HG02943 (cell line): ENCODE data around the gene NTRK1.

Source experiments
- ATAC-seq: cut with Tn5 transposase; IDR thresholded peaks from one replicate; pipeline ENCODE4 v1.9.1; 2021; ENCODE audit warnings: mild to moderate bottlenecking, low read depth, moderate library complexity; ENCODE audit not compliant: unreplicated experiment

The NTRK1 gene

DNA sequence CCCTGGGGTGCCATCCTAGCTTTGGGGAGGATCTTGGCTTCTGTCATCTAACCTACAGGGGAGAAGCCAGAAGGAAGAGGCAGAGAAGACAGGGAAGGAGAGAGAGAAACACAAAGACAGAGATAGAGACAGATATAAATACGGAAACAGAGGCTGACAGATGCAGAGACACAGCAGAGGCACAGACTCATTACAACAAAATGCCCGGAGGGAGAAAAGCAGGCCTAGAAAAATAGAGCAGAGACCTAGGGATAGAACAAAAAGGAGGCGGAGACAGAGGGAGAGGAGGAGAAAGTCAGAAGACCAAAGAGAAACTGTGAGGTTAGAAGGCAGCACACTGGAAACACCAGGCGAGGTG lies 34.8 kb downstream of the NTRK1 start:
- no peak for ATAC-seq

GRCh38 chr1:156895927-156896326 lies 35.3 kb downstream of the NTRK1 start:
- no peak for ATAC-seq

DNA sequence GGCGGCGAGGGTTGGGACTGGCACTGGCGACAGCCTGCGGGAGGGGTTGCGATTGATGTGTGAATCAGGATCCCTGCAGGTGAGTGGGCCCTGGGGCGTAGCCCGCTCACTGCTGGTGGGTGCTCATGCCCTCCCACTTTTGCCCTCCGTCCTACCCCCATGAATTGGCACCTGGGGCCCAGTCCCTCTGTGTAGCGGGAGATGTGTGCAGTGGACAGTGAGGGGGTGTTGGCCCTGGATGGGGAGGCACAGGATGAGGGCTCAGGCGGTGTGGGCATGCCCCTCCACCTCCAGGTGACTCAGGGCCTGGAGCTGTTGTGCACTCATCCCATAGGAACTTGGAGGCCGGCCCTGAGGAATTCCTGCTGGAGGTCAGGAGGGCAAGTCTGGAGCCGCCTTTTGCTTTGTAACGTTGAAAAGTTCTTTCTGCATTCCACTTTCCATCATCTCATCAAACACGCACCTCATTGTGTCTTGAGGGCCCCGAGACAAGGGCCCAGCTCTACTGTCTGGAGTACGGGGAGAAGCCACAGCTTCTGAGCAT lies 35.9 kb downstream of the NTRK1 start:
- no peak for ATAC-seq

DNA sequence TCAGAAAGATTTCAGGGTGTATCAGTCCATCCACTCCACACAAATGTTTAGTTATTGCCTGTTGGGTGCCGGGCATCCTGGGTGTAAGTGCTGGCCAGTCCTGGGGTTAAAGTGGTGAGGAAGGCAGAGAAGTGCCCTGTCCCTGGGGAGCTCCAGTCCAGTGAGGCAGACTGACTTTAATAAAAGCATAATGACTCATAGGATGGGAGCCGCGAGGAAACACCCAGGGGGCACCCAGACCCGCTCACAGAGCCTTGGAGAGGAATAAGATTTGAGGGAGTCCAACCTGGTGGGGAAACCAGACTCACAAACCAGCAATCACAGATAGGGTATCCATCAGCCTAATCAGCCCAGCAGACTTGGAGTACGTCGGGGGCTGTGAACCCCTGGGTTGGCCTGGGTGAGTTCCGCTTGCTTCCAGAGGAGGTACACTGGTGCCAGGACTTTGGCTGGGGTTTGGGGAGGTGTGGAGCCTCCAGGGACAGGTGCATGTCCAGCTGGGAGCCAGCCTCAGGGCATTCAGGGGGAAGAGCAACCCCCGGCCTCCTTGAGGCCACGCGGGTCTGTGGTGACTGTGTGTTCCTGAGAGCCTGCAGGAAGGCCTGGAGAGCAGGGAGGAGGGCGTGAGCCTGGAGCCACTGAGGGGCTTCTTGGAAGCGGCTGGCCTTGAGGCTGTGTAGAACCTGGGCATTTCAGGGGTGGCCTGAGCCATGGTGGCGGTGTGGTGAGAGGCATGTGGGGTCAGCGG lies 36.6 kb downstream of the NTRK1 start:
- no peak for ATAC-seq

- no peak for ATAC-seq
Measured at GRCh38 chr1:156898161-156898566, 37.5 kb downstream of the NTRK1 start.

- ATAC-seq, result no peak
Measured at GRCh38 chr1:156898971-156899664, 38.5 kb downstream of the NTRK1 start.

- ATAC-seq, result no peak
Measured at GRCh38 chr1:156899956-156900718, 39.5 kb downstream of the NTRK1 start.

DNA sequence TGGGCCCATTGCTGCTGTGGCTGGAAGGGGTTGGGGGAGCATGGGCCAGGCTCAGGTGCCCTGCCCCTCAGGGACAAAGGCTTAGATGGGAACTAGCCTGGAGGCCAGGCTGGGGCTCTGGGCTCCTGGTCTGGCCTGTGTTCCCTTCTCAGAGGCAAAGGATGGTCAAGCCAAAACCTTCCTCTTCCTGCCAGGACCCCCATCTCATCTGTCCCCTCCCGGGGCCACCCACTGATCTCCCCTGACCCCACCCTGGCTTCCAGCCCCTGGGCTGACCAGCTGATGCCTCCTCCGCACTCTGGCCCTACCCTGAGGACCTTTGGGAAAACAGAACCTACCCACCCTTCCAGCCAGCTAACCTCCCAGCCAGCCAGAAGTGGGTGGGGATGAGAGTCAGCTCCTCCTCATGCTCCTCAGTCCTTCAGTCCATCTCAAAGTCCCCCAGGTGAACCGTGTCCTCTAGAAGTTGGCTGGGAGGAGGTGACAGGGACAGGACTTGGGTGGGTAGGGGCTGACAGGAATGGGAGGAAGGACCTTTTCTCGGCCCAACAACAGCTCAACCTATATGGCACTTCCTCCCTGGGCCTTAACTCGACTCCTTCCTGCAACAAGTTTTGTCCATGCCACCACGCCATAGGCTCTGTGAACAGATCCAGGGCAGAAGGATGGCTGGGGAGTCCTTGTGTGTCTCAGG lies 40.4 kb downstream of the NTRK1 start:
- ATAC-seq, result no peak

GRCh38 chr1:156901590-156901900 lies 40.9 kb downstream of the NTRK1 start:
- ATAC-seq, result no peak

GRCh38 chr1:156901966-156902915 lies 41.6 kb downstream of the NTRK1 start:
- ATAC-seq, result no peak

- no peak for ATAC-seq
Measured at GRCh38 chr1:156903328-156904091, 42.8 kb downstream of the NTRK1 start.

DNA sequence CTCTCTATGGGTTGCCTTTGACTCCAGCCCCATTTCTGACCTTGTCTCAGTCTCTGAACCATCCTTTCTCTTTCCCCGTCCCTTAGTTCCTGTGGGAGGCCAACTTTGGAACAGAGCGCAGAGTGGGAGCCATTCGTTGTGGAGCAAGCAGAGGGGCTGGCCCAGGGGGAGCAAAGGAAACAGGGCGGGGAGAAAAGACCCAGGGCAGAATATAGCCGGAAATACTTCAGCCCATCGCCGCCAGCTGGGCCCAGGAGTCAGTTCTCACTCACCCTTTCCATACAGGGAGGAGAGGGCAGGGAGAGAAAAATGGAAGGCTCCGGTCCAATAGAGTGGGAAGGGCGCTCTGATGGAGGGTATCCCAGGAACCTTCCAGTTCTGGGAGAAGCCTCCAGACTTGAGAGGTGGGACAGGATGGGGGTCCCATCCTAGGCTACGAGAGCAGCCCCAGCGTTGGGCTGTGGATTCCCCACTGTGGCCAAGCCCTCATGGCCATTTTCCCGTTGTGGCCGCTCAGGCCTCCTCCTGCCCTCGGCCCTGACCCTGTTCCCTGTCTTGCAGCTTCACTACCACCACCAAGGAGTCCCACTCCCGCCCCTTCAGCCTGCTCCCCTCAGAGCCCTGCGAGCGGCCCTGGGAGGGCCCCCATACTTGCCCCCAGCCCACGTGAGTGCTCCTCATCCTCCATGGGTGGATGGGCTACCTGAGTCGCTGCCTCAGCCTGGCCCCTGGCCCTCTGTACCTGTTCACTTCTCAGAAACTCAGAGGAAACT lies 43.7 kb downstream of the NTRK1 start:
- no peak for ATAC-seq

GRCh38 chr1:156905176-156905575 lies 44.5 kb downstream of the NTRK1 start:
- ATAC-seq, result no peak

DNA sequence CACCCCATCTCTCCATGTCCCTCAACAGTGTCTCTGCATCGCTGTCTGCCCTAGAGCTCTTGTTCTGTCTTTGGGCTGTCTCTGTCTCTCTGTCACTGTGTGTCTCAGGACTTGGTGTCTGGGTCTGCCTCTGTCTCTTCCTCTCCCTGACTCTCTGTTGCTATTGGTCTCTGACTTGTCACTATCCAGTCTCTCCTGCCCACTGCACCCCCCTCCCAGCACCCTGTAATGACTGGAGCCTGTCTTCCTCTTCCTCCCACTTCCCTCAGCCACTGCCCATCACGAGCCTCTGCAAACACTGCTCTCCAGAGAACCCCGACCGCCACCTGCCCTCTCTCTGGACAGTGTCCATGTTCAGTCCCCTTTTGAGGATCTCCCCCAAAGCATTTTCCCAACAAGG lies 45.0 kb downstream of the NTRK1 start:
- no peak for ATAC-seq

GRCh38 chr1:156906206-156906906 lies 45.7 kb downstream of the NTRK1 start:
- ATAC-seq, result no peak

GRCh38 chr1:156908541-156908940 lies 47.9 kb downstream of the NTRK1 start:
- ATAC-seq, result no peak

- no peak for ATAC-seq
Measured at GRCh38 chr1:156908955-156909354, 48.3 kb downstream of the NTRK1 start.

- no peak for ATAC-seq
Measured at GRCh38 chr1:156909671-156910070, 49.0 kb downstream of the NTRK1 start.
